Right lobe of liver (tissue), 4 donors: ENCODE measurements around the gene EEF1AKMT1.

Experiments
- POLR2A ChIP-seq: fragments of 450-650 bp; IDR thresholded peaks from one replicate; pipeline ENCODE4 v1.6.1; 2017; ENCODE audit warnings: antibody characterized with exemption, mild to moderate bottlenecking
- TF ChIP-seq, protein P1 (sequence below), 4 donors: fragments of 200-600 bp in 3 of 4; fragments of 450-650 bp in 1 of 4; IDR thresholded peaks; one replicate each; pipeline versions ENCODE4 v1.5.1 to v1.8.0; 2016 to 2022; ENCODE audit warnings: antibody characterized with exemption in 4 of 4, mild to moderate bottlenecking in 2 of 4
- donor health status: DM: no; HTN: no; CAD: no.
- donor health status: DM: no; HTN: no; CAD: no.
- donor health status: DM: no; HTN: yes; CAD: no.

DNA sequence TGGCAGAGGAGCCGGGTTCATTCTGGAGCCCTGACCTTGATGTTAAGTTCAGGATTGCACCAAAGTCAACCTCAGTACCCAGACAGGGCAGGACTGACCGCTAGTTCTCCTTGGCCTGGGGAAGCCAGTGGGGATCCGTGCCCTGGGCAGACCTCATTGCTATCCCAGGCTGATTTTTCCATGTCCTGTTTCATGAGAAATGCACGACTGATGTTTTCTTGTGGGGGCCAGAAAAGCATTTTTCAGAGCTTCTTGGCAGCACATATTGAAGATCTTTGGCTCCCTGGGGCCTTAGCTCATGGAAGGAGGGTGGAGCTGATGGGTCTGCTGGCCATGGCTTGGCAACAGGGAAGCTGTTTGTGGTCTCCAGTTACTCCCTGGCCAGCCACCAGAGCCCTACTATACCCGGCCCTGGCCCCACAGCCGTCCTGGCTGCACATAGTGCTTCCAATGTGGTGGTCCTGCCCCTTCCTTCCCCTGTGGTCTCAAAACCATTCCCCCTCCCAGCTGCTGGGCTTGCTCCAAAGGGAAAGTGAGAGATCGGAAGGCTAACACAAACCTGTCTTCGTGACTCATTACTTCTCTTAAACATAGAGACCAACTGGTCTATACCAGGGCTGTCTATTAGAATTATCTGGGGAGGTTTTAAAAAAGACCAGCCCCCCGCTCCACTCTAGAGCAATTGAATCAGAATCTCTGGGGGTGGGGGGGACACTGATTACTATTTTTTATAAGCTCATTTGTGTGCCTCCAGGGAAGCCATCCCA lies 59.0 kb downstream of the EEF1AKMT1 start:
- TF ChIP-seq, protein P1, sequence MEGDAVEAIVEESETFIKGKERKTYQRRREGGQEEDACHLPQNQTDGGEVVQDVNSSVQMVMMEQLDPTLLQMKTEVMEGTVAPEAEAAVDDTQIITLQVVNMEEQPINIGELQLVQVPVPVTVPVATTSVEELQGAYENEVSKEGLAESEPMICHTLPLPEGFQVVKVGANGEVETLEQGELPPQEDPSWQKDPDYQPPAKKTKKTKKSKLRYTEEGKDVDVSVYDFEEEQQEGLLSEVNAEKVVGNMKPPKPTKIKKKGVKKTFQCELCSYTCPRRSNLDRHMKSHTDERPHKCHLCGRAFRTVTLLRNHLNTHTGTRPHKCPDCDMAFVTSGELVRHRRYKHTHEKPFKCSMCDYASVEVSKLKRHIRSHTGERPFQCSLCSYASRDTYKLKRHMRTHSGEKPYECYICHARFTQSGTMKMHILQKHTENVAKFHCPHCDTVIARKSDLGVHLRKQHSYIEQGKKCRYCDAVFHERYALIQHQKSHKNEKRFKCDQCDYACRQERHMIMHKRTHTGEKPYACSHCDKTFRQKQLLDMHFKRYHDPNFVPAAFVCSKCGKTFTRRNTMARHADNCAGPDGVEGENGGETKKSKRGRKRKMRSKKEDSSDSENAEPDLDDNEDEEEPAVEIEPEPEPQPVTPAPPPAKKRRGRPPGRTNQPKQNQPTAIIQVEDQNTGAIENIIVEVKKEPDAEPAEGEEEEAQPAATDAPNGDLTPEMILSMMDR (IDR thresholded peaks at IDR 0.05) = no peak
- no peak for TF ChIP-seq POLR2A
